HEK293 (cell line): ENCODE measurements around the gene GABPB1.

Source experiments
- EGR2 ChIP-seq: fragments of 450-650 bp; formaldehyde crosslinking; IDR thresholded peaks from 2 replicates; pipeline ENCODE4 v1.5.1; 2016; ENCODE audit warnings: low read depth, missing biosample characterization, missing genetic modification characterization
- TRIM28 ChIP-seq: IDR thresholded peaks from 2 replicates; pipeline ENCODE4 v1.6.1; 2011; ENCODE audit warnings: low read length, control low read depth, borderline replicate concordance
- ZBTB17 ChIP-seq: fragments of 450-650 bp; formaldehyde crosslinking; IDR thresholded peaks from 2 replicates; pipeline ENCODE4 v1.5.1; 2016; ENCODE audit warnings: missing biosample characterization, missing genetic modification characterization
- ZNF114 ChIP-seq: fragments of 450-650 bp; formaldehyde crosslinking; IDR thresholded peaks from 2 replicates; pipeline ENCODE4 v1.5.0; 2017; ENCODE audit warnings: missing biosample characterization, missing genetic modification characterization
- ZNF140 ChIP-seq: fragments of 450-650 bp; formaldehyde crosslinking; IDR thresholded peaks from 2 replicates; pipeline ENCODE4 v1.5.1; 2016; ENCODE audit warnings: missing biosample characterization, missing genetic modification characterization
- ZNF18 ChIP-seq: fragments of 450-650 bp; formaldehyde crosslinking; IDR thresholded peaks from 2 replicates; pipeline ENCODE4 v1.5.1; 2016; ENCODE audit warnings: missing biosample characterization, missing genetic modification characterization
- ZNF670 ChIP-seq: fragments of 450-650 bp; formaldehyde crosslinking; IDR thresholded peaks from 2 replicates; pipeline ENCODE4 v1.5.1; 2016; ENCODE audit warnings: missing biosample characterization, missing genetic modification characterization, low read depth
- TF ChIP-seq, protein P1 (sequence below): fragments of 450-650 bp; formaldehyde crosslinking; IDR thresholded peaks from 2 replicates; pipeline ENCODE4 v1.5.1; 2016; ENCODE audit warnings: missing biosample characterization, missing genetic modification characterization

DNA sequence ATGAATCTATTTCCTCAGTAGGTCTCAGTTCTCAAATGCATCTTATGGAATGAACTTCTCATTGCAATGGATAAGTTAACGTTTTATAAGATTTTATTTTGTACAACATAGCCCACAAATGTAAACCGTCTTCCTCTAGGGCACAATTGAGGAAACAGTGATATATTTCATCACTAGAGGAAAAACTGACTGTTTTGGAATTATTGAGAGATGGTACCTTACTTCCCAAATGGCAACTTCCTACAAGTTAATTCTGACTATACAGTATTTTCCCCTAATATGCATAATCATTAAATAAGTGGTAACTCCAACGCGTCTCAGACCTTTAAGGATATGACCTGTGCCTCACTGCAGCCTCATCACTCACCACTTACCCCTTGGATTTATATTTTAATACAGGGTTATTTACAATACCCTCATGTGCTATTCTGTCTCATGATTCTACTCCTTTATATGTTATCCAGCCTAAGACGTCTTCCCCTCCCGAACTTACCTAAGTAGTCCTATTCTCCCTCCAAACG, 13.3 kb downstream of the GABPB1 start:
- TF ChIP-seq, protein P1, sequence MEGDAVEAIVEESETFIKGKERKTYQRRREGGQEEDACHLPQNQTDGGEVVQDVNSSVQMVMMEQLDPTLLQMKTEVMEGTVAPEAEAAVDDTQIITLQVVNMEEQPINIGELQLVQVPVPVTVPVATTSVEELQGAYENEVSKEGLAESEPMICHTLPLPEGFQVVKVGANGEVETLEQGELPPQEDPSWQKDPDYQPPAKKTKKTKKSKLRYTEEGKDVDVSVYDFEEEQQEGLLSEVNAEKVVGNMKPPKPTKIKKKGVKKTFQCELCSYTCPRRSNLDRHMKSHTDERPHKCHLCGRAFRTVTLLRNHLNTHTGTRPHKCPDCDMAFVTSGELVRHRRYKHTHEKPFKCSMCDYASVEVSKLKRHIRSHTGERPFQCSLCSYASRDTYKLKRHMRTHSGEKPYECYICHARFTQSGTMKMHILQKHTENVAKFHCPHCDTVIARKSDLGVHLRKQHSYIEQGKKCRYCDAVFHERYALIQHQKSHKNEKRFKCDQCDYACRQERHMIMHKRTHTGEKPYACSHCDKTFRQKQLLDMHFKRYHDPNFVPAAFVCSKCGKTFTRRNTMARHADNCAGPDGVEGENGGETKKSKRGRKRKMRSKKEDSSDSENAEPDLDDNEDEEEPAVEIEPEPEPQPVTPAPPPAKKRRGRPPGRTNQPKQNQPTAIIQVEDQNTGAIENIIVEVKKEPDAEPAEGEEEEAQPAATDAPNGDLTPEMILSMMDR (tag by site-specific recombination), result no peak
- TF ChIP-seq ZNF670 (tag by site-specific recombination), result no peak
- TF ChIP-seq ZNF140, result no peak
- no peak for TF ChIP-seq TRIM28
- TF ChIP-seq ZNF18, result no peak
- no peak for TF ChIP-seq ZBTB17 (tag by site-specific recombination)
- TF ChIP-seq ZNF114 (tag by site-specific recombination), result no peak
- TF ChIP-seq EGR2, result no peak
